T-helper 9 cell (primary cell): ENCODE results near the gene ADCYAP1R1.

Experiments used
- DNase-seq: peaks from one replicate; pipeline ENCODE4 v3.0.0-alpha.2; 2020

Gene ADCYAP1R1

DNA sequence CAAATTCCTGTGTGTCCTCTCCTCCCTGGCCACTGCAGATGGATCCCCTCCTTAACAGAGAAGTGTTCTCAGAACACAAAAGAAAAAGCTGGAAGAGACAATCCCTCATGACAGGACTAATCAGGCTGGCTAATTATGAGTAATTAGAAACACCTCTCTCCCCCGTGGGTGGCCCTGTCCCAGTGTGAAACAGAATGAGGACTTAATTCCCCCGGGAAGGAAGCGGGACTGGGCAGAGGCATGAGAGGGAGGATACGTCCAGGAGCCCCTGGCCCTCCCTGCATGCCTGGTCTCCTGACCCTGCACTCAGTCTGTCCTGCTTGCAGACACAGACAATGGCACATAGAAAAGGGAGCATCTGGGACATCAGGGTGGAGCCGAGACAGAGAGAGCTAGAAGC, 7.6 kb upstream of the ADCYAP1R1 start:
- DNase-seq: no peak

- no peak for DNase-seq
These were observed 5.4 kb upstream of the ADCYAP1R1 start for GRCh38 chr7:31046723-31047122.

DNA sequence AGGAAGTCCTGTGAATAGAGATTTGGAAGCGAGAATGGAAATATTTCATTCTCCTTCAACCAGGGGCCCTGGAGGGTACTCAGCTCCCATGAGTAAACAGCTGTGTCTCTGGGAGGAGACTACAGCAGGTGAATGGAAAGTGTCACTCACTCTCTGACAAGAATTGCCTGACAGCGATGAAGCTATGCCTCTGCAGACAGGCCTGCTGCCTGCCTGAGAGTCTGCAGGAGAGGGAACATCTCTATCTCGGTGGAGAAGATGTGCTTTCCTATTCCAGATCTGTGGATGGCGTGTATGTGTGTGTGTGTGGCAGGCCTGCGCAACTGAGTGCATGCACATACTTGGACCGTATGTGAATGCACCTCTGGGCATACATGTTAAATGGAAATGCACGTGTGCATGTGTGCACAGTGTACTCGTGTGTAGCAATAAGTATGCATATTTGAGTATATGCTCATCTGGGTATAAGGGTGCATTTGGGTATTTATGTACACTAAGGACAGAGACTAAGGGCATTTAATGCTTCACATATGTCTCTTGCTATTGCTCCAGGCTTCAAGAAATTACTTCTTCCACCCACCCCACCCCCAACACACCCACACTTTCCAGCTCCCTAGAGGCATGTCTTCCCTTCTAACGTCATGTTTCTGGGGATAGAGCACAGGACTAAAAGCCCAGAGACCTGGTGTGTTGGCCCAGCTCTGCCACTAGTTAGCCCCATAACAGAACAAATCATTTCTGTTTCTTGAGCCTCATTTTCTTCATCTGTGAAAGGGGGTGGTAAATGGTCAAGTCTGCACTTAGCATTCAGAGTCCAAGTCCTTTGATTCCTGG, 4.6 kb upstream of the ADCYAP1R1 start:
- no peak for DNase-seq

GRCh38 chr7:31049005-31049765, 2.9 kb upstream of the ADCYAP1R1 start:
- no peak for DNase-seq

- DNase-seq: no peak
These were observed 356 bp downstream of the ADCYAP1R1 start for GRCh38 chr7:31052487-31052840.

DNA sequence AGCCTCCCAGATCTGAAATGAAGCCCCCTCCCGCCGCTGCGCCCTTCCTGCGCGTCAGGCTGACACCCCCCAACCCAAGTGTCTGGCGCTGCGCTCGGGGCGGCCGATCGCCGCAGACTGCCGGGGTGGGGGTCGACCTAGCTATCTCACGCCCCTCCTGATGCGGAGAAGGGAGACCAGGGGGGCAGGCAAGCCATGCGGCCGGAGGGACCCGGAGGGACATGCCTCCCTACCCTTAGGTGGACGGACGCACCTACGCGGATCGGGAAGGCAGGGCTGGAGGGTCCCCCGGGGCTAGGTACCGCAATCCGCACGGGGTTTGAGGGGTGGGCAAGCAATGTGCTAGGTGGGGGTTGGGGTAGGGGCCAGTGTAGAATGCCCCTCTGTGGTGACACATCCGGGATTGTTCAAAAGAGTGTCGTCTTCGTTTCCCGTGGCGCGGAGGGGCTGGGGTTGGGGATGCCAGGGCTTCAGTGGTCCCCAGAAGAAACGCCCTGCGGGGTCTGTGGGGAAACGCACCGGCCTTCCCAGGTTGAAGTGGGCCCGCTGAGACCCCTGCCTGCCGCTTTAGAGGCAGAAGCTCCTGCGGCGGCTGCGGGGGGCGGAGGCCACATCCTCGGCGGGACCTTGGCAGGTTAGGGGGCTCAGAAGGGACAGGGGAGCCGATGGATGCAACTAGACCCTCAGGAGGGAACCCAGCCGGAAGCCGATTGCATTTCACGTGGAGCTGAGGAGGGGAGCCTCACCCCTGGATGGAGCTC, 913 bp downstream of the ADCYAP1R1 start:
- no peak for DNase-seq

GRCh38 chr7:31053986-31054385, 1.9 kb downstream of the ADCYAP1R1 start:
- DNase-seq: no peak

DNA sequence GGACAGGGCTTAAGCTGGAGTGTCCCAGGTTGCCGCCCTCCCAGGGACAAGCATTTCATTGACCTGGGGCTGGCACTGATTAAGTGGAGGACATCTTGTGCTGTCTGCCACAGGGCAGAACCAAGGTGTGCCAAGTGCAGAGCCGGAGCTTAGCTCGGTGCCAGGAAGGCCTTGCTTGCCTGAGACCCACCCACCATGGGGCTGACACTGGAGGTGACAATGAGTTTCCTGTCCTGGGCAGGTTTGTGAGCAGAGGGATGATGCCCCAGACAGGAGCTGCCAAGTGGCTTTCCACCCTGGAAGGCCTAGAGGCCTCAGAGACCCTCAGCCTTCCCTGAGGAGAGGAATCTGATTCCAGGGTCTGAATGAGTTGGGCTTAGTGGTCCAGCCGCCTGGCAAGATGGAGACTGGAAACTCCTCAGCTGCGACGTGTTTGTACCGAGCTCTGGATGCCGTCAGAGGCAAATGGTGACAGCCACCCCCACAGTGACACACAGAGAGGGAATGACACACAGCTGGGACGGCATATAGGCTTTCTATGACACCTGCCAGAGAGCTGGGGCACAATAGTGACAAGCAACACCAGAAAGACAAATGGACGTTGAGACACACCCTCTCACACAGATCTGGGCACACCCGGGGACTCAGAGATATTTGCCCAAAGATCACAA, 2.6 kb downstream of the ADCYAP1R1 start:
- no peak for DNase-seq

- no peak for DNase-seq
These were observed 3.4 kb downstream of the ADCYAP1R1 start for GRCh38 chr7:31055471-31055870.

- no peak for DNase-seq
These were observed 4.8 kb downstream of the ADCYAP1R1 start for GRCh38 chr7:31056775-31057346.

- no peak for DNase-seq
These were observed 6.0 kb downstream of the ADCYAP1R1 start for GRCh38 chr7:31058122-31058521.

DNA sequence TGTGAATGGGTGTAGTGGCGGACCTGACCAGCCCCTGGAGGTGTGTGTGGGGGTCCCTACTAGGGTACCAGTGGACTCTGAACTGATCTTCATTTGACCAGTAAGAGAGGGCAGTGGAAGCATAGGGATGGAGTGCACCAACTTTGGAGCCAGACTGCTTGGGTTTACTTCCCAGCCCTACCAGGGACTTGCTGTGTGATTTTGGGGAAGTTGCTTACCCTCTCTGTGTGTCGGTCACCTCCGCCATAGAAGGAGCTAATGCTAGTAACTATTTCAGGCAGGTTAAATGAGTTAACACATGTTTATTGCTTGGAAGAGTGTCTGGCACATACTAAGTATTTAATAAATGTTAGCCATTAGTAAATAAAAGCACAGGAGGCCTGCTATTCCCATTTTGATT, 6.6 kb downstream of the ADCYAP1R1 start:
- no peak for DNase-seq

GRCh38 chr7:31059551-31059950, 7.4 kb downstream of the ADCYAP1R1 start:
- DNase-seq: no peak

DNA sequence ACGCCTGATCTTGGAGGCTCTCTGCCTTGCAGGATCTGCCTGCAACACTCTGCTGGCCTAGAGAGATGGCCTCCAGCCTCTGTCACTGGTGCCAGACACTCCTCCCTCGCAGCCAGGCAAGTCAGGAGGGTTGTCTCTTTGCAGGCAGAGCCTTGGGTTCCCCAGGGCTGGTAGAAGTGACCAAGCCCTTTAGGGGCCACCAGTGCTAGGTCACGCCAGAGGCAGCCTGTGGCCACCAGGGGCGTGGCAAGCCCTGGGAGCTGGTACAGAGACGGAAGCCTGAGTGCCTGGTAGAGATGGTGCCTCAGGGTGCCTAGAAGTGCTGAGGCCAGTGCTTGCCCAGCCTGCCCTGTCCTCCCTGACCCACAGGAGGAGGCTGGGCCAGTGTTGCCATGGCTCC, 9.1 kb downstream of the ADCYAP1R1 start:
- DNase-seq: no peak

DNA sequence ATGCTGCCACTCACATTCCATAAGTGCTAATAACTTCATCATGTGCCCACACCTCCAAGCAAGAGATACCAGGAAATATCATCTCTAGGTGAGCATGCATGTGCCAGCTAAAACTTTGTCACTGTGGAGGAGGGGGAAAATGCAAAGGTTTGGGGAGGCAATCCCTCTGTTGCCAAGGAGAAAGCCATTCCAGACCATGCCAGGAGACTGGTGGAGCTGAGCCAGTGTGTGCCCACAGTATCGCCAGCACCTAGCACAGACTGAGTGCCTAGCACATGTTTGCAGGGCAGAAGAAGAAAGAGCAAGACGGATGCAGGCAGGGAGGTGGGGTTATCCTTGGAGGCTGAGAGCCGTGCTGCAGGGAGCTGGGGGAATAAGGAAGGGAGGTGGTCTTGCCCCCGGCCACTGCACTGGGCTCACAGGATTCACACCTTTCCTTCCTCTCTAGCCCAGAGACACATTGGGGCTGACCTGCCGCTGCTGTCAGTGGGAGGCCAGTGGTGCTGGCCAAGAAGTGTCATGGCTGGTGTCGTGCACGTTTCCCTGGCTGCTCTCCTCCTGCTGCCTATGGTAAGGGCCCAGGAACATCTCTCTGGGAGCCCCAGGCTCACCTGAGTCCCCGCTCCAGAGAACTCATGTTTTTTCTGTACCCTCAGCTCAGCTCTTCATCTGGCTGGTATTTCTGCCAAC, 10.8 kb downstream of the ADCYAP1R1 start:
- DNase-seq: no peak

DNA sequence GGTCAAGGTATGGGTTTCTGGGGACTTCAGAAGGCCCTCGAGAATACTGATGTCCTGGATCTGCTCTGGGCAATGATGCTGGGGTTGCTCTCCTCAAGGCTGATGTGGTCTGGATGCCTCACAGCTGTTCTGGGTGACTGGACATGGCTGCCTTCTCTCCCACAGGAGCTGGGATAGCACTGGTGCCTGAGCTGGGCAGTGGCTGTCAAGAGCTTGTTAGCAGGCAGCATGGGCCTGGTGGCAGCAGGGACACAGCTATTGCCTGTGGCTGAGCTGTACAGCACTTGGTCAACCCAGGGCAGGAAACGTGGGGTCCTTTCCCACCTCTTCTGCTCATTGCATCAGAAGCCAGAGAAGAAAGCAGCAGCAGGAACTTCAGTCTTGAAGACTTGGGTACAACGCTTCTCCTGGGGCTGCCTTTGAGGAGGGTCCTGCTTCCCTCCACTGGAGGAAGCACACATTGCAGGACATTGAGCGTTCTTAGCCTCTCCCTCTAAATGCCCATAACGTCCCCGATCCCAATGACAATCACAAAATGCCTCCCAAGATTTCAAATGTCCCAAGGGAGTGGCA, 13.0 kb downstream of the ADCYAP1R1 start:
- no peak for DNase-seq

DNA sequence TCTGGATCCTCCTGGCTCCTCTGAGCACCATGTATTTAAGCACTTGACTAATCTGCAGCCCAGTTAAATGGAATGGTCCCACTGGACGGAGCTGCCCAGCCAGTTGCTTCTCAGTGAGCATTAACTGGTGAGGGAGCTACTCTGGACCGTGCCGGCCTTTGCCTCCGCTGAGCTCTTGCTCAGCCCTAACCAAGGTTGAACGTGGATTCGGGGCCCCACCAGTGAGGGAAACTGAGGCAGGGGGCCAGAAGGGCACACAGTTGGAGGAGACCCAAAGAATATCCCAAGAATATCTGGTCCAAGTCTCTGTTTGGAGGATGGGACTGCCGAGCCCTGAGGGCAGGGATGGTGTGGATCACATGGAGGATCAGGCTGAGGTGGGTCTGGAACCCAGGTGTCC, 13.7 kb downstream of the ADCYAP1R1 start:
- DNase-seq: no peak

DNA sequence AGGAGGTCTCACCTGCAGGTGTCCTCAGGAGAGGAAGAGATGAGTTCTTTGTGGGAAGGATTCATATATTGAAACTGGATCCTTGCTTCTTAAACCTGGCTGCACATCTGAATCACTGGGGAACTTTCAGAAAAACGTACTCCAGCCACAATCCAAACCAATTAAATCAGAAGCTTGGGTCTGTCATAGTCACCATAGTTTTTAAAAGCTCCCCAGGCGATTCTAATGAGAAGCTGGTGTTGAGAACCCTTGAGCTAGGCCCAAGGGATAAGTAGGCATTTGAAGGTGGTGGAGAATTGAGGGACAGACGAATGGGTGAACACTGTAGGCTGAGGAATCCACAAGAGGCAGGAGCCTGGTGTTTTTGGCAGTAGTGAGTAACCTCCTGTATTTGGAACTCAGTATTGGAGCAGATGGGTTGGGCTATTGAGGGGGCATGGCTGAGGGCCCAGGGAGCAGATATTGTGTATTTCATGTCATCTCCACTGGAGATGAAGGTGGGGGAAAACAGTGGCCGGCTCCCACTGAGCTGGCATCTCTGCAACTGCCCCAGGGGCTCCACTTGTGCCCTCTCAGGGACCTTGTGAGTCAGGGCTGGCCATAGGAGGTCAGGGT, 14.5 kb downstream of the ADCYAP1R1 start:
- no peak for DNase-seq

DNA sequence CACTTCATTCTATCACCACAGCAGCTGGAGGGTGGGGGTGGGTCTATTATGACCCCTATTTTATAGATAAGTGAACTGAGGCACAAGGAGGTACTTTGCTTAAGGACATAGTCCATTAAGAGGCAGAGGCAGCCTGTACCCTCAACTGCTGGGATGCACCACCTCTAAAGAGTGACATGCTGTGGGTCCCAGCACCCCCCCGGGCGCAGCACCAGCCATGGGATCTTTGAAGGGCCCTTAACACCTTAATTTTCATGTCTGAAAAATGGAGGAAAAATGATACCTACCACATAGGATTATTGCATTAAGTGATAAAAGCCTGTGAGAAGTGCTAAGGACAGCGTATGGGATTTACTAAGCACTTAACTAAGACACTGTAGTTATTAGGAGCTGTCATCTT, 15.4 kb downstream of the ADCYAP1R1 start:
- DNase-seq: no peak

DNA sequence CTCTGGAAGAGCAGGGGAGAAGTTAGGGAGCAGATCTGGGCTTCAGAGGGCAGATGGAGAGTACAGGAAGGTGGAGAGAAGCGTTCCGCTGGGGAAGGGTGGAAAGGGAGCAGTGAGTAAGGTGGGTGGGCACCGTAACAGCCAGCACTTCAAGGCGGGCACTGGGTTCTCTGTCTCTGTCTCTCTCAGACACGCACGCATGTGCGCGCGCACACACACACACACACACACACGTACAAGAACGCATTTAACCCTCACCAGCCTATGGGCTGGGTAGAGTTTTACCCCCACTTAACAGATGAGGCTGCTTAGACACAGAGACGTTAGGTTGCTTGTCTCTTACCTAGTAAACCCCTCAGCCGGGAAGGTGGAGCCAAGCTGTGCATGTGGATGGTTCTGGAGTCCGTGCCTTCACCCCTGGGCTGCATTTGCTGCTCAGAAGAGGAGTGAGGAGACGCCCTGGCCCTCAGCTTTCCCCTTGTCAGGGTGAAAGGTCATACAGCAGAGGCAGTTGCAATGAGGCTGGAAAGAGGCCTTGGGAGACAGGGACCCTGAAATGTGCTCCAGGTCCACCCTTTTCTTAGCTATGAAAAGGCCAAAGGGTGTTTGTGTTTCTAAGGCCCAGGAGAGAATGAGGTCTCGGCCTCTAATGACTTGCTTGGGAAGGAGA, 16.0 kb downstream of the ADCYAP1R1 start:
- DNase-seq: no peak
